Pancreas (tissue), 10 donors: ENCODE results near the gene RAPGEF5. TPM values are rescaled to one million over a fixed set of nuclear protein-coding genes. Genes with fewer than 3 reads are reported as not detected.

Experiments used
- ATAC-seq, 4 donors: fragments of 200-7000 bp; cut with Tn5 transposase; one replicate each; pipeline versions ENCODE4 v1.8.0 to v1.9.1; 2020; ENCODE audit warnings: mild to moderate bottlenecking in 4 of 4, moderate library complexity in 4 of 4
- DNase-seq, 6 donors: peaks; one replicate each; pipeline ENCODE4 v3.0.0-alpha.2; 2020
- FAIRE-seq: peaks from 2 replicates; lab custom pipeline; 2012; peaks lifted over from hg19 to GRCh38; lab: Jason Lieb, UNC
- H3K27ac ChIP-seq, 4 donors: fragments of 200-600 bp; sonication (generic); 1 replicate in 3 of 4; 2 replicates in 1 of 4; pipeline versions ENCODE4 v1.5.0 to v1.8.0; 2020
- H3K27me3 ChIP-seq, 4 donors: fragments of 200-600 bp; one replicate each; pipeline ENCODE4 v1.8.0; 2021
- H3K36me3 ChIP-seq, 3 donors: fragments of 200-600 bp; sonication (generic) in 1 of 3; one replicate each; pipeline versions ENCODE4 v1.5.0 to v1.8.0; 2020 to 2021
- H3K4me1 ChIP-seq, 3 donors: fragments of 200-600 bp; one replicate each; pipeline ENCODE4 v1.8.0; 2021
- H3K4me3 ChIP-seq, 4 donors: fragments of 200-600 bp; sonication (generic) in 2 of 4; one replicate each; pipeline versions ENCODE4 v1.5.0 to v1.8.0; 2020 to 2021
- H3K9me3 ChIP-seq, 4 donors: fragments of 200-600 bp; one replicate each; pipeline ENCODE4 v1.8.0; 2021
- WGBS, 2 donors: extraction: QIAGEN DNeasy Blood & Tissue Kit; methylation state at CpG; one replicate each; pipeline ENCODE4 v1.1.7; 2013; 5-methylcytosine and 5-hydroxymethylcytosine counted together
- intact Hi-C, 3 donors: fragments of 100-400 bp; cut with DNase I; formaldehyde crosslinking; loops; one replicate each; pipeline versions ENCODE4 v1.11.1 to v1.14.2; 2022
- polyA plus RNA-seq, 2 donors: library from polyadenylated mRNA; stranded (reverse); fragments of 200-250 nt; gene quantifications; one replicate each; pipeline ENCODE4 v1.2.3, GENCODE V29; 2013
- total RNA-seq, 6 donors: library from RNA; stranded (reverse); fragmentation: NEBNext Ultra II Directional in 4 of 6; extraction: Animal tissue kit (Norgen Biotek cat#: 25700) in 4 of 6; gene quantifications; one replicate each; pipeline versions ENCODE4 v1.2.1 to v1.2.4, GENCODE V29; 2021 to 2023
- TF ChIP-seq, protein P1 (sequence below), 4 donors: fragments of 200-600 bp; sonication (generic) in 3 of 4; IDR thresholded peaks; one replicate each; pipeline versions ENCODE4 v1.5.0 to v1.8.0; 2021; ENCODE audit warnings: antibody characterized with exemption in 4 of 4
- donor health status: healthy with polysubstance abuse.
- donor health status: DM: no; HTN: no; CAD: no; lungs with moderate emphysema.
- donor health status: DM: no; HTN: no; CAD: no.
- donor health status: control.
- donor health status: control.
- donor health status: Bipolar disorder and iron deficiency.
- donor health status: DM: yes; HTN: yes; CAD: no.
- donor health status: DM: no; HTN: no; CAD: no.
- donor health status: DM: no; HTN: no; CAD: no.
- donor health status: DM: yes; HTN: yes; CAD: no.

Gene RAPGEF5
- total and polyA plus RNA-seq, 8 donors: 7.5 to 38.9 (median 29.1) TPM

DNA sequence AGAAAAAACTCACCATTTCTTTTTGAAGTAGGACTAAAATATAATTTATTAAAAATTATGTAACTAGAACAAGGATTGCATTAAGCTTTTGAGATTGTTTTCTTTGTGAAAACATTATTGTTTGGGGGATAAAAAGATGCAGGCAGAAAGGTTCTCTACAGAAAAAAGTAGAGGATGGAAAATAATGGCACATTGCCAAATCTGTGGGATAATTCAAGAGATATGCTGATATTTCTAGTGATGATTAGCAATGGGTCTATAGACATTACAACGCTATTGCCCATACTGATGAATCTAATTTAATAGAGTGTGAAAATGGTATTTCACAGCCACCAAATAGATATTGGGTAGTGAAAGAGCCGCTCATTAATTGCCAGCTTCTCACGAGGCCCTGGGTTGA, 204.3 kb downstream of the RAPGEF5 start:
- Histone ChIP-seq H3K36me3 (peaks cover 0 to 19% (median 13%) of the 10 kb centered on the region in 3 donors), H3K4me3 (no peak overlapping the region), H3K27me3 (no peaks in the 10 kb centered on the region), H3K9me3 (no peaks in the 10 kb centered on the region), H3K27ac (no peak overlapping the region), H3K4me1 (peaks cover 0 to 1% (median 0%) of the 10 kb centered on the region in 3 donors)
- FAIRE-seq (no peak), DNase-seq (no peak), ATAC-seq (no peak)
- TF ChIP-seq, protein P1, sequence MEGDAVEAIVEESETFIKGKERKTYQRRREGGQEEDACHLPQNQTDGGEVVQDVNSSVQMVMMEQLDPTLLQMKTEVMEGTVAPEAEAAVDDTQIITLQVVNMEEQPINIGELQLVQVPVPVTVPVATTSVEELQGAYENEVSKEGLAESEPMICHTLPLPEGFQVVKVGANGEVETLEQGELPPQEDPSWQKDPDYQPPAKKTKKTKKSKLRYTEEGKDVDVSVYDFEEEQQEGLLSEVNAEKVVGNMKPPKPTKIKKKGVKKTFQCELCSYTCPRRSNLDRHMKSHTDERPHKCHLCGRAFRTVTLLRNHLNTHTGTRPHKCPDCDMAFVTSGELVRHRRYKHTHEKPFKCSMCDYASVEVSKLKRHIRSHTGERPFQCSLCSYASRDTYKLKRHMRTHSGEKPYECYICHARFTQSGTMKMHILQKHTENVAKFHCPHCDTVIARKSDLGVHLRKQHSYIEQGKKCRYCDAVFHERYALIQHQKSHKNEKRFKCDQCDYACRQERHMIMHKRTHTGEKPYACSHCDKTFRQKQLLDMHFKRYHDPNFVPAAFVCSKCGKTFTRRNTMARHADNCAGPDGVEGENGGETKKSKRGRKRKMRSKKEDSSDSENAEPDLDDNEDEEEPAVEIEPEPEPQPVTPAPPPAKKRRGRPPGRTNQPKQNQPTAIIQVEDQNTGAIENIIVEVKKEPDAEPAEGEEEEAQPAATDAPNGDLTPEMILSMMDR (IDR thresholded peaks at IDR 0.05): no peak
- intact Hi-C loops: no loop called here
- 91 to 92% methylated on average over 3 of the region's 3 CpGs for WGBS, 2 donors

DNA sequence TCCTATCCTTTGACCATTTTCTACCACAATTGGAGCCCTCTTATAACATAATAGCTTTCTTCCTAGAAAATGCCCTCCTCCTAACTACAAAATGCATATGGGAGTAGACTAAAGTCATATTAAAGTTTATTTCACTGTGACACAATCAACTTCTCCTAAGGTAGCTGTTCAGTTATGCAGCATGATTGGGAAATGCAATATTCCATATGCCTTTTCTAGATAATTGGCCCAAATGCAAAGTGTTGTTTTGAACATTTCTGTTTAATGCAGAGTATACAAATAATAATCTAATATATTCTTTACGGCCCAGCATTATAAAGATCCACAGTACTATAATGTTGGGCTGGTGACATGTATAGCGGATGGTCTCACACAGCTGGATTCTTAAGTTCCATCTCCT, 205.1 kb downstream of the RAPGEF5 start:
- ATAC-seq (no peak), FAIRE-seq (no peak), DNase-seq (no peak)
- Histone ChIP-seq H3K36me3 (peaks cover 0 to 13% (median 12%) of the 10 kb centered on the region in 3 donors), H3K27me3 (no peaks in the 10 kb centered on the region), H3K4me3 (no peak overlapping the region), H3K4me1 (peaks cover 0 to 6% (median 0%) of the 10 kb centered on the region in 3 donors), H3K27ac (no peak overlapping the region), H3K9me3 (no peaks in the 10 kb centered on the region)
- intact Hi-C loops: no loop called here
- WGBS, 2 donors: 92 to 93% methylated on average over 2 of the region's 2 CpGs
- TF ChIP-seq, protein P1 (IDR thresholded peaks at IDR 0.05): no peak

DNA sequence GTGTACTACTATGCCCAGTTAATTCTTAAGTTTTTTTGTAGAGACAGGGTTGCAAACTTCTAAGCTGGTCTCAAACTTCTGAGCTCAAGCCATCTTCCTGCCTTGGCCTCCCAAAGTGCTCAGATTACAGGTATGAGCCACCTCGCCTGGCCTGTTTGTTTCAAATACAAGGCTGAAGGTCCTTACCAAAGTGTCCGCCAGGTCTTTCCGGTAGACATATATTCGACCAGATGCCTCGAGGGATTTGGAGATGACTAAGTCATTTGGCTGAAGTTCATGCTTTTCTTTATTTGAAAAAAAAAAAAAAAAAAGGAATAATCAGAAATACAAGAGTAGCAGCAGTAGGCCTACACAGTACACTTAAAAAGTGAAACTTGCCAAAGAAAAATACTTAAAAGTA, 206.7 kb downstream of the RAPGEF5 start:
- intact Hi-C loops: no loop called here
- Histone ChIP-seq H3K4me3 (no peak overlapping the region), H3K9me3 (no peaks in the 10 kb centered on the region), H3K36me3 (peaks cover 0 to 11% (median 4%) of the 10 kb centered on the region in 3 donors), H3K4me1 (peaks cover 0 to 6% (median 0%) of the 10 kb centered on the region in 3 donors), H3K27ac (no peak overlapping the region), H3K27me3 (no peaks in the 10 kb centered on the region)
- ATAC-seq: peak in 3 of 4 donors; percentile 14 to 20 (median 19)
- TF ChIP-seq, protein P1 (IDR thresholded peaks at IDR 0.05): no peak
- WGBS, 2 donors: 68 to 70% methylated on average over 5 of the region's 5 CpGs
- FAIRE-seq: no peak
- no peak for DNase-seq

DNA sequence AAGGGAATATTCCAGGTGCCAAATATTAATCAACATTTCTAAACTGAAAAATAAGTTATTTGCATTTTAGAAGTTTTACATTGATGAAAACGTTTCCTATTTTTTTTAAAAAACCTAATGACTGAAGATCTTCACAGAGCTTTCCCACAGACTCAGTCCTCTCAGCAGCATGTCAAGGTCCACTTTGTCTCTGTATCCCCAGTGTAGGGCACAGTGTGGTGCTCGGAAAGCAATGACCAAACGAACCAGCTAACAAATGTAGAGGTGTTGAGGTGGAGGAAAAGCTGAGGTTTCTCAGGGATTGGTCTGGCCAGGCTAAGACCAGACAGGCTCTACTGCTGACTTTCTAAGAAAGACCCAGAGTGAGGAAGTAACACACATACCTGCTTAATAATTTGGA, 209.1 kb downstream of the RAPGEF5 start:
- no peaks in the 10 kb centered on the region for H3K9me3 ChIP-seq
- H3K27me3 ChIP-seq: no peaks in the 10 kb centered on the region
- FAIRE-seq: no peak
- TF ChIP-seq, protein P1 (IDR thresholded peaks at IDR 0.05): no peak
- no peak overlapping the region for H3K27ac ChIP-seq
- H3K36me3 ChIP-seq: peaks cover 0 to 20% (median 11%) of the 10 kb centered on the region in 3 donors
- H3K4me3 ChIP-seq: no peak overlapping the region
- peaks cover 0 to 6% (median 0%) of the 10 kb centered on the region in 3 donors for H3K4me1 ChIP-seq
- WGBS, 2 donors: 57 to 70% methylated on average over 3 of the region's 3 CpGs
- intact Hi-C loops: no loop called here
- ATAC-seq: peak in 2 of 4 donors; percentile 21 to 29
- no peak for DNase-seq

DNA sequence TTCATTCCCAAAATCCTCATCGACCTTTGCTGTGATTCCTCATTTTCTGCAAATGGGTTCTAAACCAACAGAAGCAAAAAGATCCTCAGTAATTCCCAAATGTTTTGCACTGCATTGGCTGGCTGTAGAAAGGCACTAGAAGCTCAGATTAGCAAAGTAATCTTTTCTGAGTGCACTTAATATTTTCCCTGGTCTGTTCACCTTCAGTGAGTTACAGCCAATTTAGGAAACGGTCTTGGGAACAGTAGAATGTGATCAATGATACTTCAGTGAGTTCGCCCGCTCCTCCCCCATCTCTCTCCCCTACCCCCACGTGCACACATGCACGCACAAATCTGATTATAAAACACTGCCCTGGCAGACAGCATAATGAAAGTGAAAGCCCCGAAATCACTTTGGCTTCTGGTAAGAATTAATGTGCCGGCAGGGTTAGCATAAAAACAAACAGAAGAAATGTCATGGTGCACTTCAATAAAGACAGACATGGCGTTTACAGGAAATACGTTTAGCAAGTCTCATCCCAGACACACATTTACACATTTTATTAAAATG, 209.9 kb downstream of the RAPGEF5 start:
- intact Hi-C loops: no loop called here
- H3K27me3 ChIP-seq: no peaks in the 10 kb centered on the region
- DNase-seq: no peak
- H3K27ac ChIP-seq: no peak overlapping the region
- FAIRE-seq: no peak
- H3K4me1 ChIP-seq: peaks cover 0 to 6% (median 0%) of the 10 kb centered on the region in 3 donors
- H3K36me3 ChIP-seq: peaks cover 0 to 26% (median 11%) of the 10 kb centered on the region in 3 donors
- 64% methylated on average over 10 of the region's 10 CpGs for WGBS, 2 donors
- TF ChIP-seq, protein P1 (IDR thresholded peaks at IDR 0.05): no peak
- H3K9me3 ChIP-seq: no peaks in the 10 kb centered on the region
- peak in 3 of 4 donors; percentile 44 to 61 (median 59) for ATAC-seq
- no peak overlapping the region for H3K4me3 ChIP-seq
